ENCODE measurements around the gene HSPH1.
"Not testable (repeated sequence)": the region's sequence is repeated elsewhere in the genome, so short reads cannot be mapped to it uniquely, and the experiment has no call there.

The HSPH1 gene

GRCh38 chr13:31097911-31098434, 63.7 kb downstream of the HSPH1 start:
- not testable (repeated sequence) for DNase-seq (ENCODE audit: low read depth in 1 of 2, low spot score in 1 of 2)

DNA sequence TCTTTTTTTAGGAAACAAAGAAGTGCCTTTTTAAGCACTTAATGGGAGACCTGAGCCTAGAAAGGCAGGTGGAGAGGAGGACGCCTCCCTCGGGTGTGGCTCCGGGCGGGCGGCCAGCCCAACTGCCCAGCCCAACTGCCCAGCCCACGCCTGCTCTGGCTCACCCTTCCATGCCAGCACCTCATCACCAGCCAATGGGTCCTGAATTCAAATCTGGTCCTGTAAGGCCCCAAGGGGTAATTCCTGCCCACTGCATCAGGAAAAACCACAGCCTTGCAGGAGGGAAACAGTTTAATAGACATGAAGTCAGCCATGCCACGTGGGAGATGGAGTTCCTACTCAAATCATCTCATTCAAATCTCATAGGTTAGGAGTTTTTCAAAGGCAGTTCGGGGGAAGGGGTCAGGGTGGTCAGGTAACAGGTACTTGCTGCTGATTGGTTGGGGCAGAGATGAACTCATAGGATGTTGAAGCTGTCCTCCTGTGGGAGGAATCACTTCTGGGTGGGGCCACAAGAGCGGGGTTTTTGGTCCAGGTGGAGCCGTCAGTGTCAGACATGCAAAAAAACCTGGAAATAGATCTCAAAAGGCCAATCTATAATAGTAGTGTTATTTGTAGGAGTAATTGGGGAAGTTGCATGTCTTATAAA, 64.9 kb downstream of the HSPH1 start:
- no peak for DNase-seq (ENCODE audit: low read depth in 1 of 2, low spot score in 1 of 2)

DNA sequence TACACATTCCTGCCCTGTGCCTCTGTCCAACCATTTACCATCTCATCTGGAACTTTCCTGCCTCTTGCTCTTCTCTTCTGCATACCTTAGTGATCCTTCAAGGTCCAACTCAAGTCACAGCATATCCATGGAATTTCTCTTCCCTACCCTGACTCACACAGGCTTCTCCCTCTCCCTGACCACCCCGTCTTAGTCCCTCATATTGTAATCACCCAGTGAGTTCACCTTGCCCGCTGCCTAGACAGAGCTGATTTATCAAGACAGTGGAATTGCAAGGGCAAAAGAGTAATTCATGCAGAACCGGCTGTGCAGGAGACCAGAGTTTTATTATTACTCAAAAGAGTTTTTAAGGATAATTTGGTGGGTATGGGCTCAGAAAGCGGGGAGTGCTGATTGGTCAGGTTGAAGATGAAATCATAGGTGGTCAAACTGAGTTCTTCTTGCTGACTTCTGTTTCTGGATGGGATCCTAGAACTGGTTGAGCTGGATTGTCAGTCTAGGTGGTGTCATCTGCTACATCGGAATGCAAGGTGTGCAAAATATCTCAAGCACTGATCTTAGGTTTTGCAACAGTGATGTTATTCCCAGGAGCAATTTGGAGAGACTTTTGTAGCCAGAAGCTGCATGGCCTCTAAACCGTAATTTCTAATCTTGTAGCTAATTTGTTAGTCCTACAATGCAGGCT, 67.2 kb downstream of the HSPH1 start:
- DNase-seq (ENCODE audit: low read depth in 1 of 2, low spot score in 1 of 2) = no peak

DNA sequence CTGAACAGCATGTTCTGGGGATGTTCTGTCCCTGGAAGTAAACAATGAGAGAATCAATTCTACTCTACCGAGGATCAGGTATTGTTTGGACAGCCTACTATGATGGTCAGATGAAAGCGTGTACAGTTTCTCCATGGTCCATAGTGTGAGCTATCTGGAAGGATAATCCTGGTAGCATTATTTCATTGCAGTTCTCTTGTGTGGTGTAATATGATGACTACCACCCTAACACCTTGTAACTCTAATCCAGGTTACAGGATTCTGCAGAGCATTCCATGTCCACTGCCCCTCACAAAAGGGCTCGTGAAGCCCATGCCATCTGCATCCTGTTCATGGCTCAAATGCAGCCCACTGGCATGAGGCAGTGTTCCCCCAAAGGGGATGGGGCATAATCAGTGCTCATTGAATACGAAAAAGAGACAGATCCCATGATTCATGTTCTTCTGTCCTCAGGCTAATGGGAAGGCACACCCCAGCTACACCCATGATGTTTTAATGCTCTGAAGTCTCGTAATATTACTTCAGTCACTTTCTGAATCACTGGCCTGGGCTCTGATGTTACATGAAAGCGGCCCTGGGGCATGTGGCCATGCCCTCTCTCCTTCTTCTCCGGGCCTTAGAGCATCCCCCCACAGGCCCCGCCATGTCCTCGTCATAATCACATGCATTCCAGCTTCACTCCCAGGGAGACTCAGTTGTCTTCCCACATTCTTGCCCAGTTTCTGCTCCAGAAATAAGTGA, 68.4 kb downstream of the HSPH1 start:
- no peak for DNase-seq (ENCODE audit: low read depth in 1 of 2, low spot score in 1 of 2)

- no peak for DNase-seq (ENCODE audit: low read depth in 1 of 2, low spot score in 1 of 2)
Observed at GRCh38 chr13:31092646-31093045, 69.1 kb downstream of the HSPH1 start.

GRCh38 chr13:31090961-31091624, 70.6 kb downstream of the HSPH1 start:
- no peak for DNase-seq (ENCODE audit: low read depth in 1 of 2, low spot score in 1 of 2)

DNA sequence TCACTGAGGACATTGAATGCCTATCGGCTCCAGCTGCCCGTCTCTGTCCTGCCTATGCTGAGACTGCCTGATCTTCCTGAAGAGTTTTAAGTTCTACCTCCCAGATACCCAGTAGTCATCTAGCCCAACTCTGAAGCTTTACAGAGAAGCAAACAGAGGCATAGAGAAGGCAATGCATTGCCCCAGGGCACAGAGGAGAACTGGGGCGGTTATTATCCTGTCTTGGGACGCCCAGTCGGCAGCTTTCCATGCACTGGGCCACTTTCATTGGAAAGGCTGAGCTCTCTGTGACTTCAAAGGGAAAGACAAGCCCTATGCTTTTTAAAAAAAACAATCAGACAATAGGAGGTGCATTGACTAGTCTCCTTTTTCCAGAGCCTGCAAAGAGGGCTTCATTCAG, 71.6 kb downstream of the HSPH1 start:
- DNase-seq (ENCODE audit: low read depth in 1 of 2, low spot score in 1 of 2) = no peak

DNA sequence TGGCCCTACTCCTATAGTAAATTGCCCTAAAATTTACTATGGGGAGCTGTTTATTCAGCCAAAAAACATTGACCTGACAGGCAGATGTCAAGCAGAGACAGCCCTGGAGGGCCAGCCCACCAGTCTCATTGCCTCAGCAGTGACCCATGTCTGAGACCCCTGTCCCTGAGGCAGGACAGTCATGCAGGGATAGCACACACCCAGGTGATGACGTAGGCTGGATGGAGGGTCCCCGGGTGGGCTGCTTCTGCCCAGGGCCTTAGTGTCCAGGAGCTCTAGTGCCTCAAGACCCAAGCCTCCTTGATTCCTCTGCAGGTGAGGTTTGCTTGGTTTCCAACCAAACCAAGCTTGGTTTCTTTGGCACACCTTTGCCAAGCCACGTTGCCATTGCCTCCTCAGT, 72.1 kb downstream of the HSPH1 start:
- no peak for DNase-seq (ENCODE audit: low read depth in 1 of 2, low spot score in 1 of 2)

DNA sequence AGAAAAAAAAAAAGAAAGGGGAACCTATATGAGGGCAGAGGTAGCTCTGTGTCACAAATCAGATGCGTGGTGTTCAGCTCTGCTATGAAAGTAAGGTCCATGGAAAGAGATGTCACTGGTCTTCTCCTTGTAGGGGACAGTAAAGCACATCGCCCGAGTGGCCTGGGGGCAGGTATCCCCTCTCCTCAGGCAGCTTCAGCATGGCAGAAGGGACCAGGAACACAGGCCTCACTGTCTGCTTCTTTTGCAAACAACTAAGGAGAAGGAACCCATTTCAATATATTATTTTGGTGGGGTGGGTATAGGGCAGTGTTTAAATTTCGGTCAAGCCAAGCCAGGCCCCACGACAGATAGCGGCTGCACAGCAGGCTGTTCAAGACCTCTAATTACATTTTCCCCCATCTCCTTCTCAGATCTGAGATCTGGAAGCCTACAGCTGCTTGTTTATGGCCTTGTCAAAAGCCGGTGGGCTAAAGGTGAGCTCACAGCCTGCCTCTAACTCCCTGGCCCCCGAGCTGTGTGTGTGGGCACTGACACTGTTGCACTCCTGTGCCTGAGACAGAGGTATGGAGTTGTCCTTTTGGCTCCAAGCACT, 72.8 kb downstream of the HSPH1 start:
- DNase-seq (ENCODE audit: low read depth in 1 of 2, low spot score in 1 of 2) = no peak
